Small intestine (tissue), 7 donors: ENCODE data around the gene USP51. TPM values are rescaled to one million over a fixed set of nuclear protein-coding genes. Genes with fewer than 3 reads are reported as not detected.
"Not testable (repeated sequence)": the region's sequence is repeated elsewhere in the genome, so short reads cannot be mapped to it uniquely, and the experiment has no call there.

Experiments used
- DNase-seq, 2 donors: peaks; one replicate each; pipeline versions ENCODE4 v3.0.0 to v3.0.0-alpha.2; 2013
- FAIRE-seq: peaks from 2 replicates; lab custom pipeline; 2012; peaks lifted over from hg19 to GRCh38; lab: Jason Lieb, UNC
- H3K27ac ChIP-seq, 3 donors: one replicate each; pipeline ENCODE4 v1.5.1; 2013; ENCODE audit warnings: low read length in 2 of 3, mild to moderate bottlenecking in 2 of 3, control low read depth in 1 of 3, inconsistent platforms in 1 of 3, low read depth in 1 of 3, moderate library complexity in 1 of 3
- H3K27me3 ChIP-seq, 3 donors: one replicate each; pipeline ENCODE4 v1.6.1; 2013; ENCODE audit warnings: low read length in 3 of 3, inconsistent platforms in 1 of 3; ENCODE audit not compliant: control insufficient read depth in 3 of 3, insufficient read depth in 3 of 3
- H3K36me3 ChIP-seq, 3 donors: one replicate each; pipeline ENCODE4 v1.6.1; 2013; ENCODE audit warnings: low read length in 3 of 3, inconsistent platforms in 1 of 3, low read depth in 1 of 3, mild to moderate bottlenecking in 1 of 3, moderate library complexity in 1 of 3; ENCODE audit not compliant: control insufficient read depth in 3 of 3, insufficient read depth in 2 of 3
- H3K4me1 ChIP-seq, 3 donors: one replicate each; pipeline ENCODE4 v1.6.1; 2013; ENCODE audit warnings: low read length in 2 of 3, inconsistent platforms in 1 of 3, low read depth in 1 of 3, mild to moderate bottlenecking in 1 of 3, moderate library complexity in 1 of 3; ENCODE audit not compliant: control insufficient read depth in 3 of 3, insufficient read depth in 2 of 3
- H3K4me3 ChIP-seq, 3 donors: one replicate each; pipeline ENCODE4 v1.5.1; 2013; ENCODE audit warnings: low read length in 3 of 3, control low read depth in 1 of 3, inconsistent platforms in 1 of 3, low read depth in 1 of 3, mild to moderate bottlenecking in 1 of 3, moderate library complexity in 1 of 3
- H3K9me3 ChIP-seq, 2 donors: one replicate each; pipeline ENCODE4 v1.6.1; 2013; ENCODE audit warnings: low read depth in 1 of 2, low read length in 1 of 2; ENCODE audit not compliant: control insufficient read depth in 2 of 2, insufficient read depth in 1 of 2
- WGBS, 3 donors: extraction: QIAGEN DNeasy Blood & Tissue Kit; methylation state at CpG; one replicate each; pipeline ENCODE4 v1.1.7; 2013; 5-methylcytosine and 5-hydroxymethylcytosine counted together
- polyA plus RNA-seq, 4 donors: library from polyadenylated mRNA; stranded (reverse) in 3 of 4; unstranded in 1 of 4; fragments of 200-250 nt in 3 of 4; fragments of 120-200 nt in 1 of 4; gene quantifications; one replicate each; pipeline versions ENCODE4 v1.2.1 to v1.2.3, GENCODE V29; 2013
- donor health status: healthy with polysubstance abuse.
- donor health status: control.
- donor health status: control.
- donor health status: Bipolar disorder and iron deficiency.
- donor health status: healthy.

USP51 gene
- polyA plus RNA-seq, 4 donors, result 0.40 to 9.8 TPM; not detected in 2

DNA sequence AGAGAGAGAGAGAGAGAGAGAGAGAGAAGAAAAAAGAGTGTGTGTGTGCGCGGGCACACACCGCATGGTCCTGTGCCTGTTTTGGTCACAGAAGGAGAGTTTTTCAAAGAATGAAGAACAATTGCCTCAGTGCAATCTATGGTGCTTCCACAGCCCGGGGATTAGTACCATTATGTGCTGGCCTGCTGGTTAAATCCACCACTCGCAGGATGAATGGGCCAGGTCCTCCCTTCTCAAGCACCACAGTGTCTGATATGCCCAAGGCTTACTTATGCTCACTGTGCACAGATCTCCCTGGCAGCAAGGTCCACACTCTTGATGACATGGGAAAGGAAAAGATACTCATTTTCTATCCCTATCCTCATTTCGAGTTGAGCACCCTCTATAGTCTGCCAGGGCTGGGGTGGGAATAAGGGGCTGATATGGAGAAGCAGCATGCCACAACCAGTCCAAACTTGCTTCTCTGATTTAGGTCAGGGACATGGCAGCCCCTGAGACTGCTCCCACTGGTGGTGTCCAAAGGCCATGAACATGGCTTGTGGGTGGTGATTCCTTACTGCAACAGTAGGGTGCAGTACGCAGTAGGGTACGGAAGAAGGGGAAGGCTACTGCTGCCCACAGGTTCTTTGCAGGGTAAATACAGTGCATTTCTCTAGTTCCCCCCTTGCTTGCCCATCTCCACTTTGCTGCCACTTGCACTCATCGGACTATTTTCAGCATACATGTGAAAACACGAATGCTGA is 18.9 kb upstream of the USP51 start:
- not testable (repeated sequence) for H3K27ac ChIP-seq, FAIRE-seq, DNase-seq, H3K27me3 ChIP-seq, H3K9me3 ChIP-seq, H3K4me3 ChIP-seq, H3K36me3 ChIP-seq, H3K4me1 ChIP-seq
- no CpG with 5 or more reads among the region's 10 CpGs for WGBS, 3 donors

GRCh38 chrX:55507699-55508098 is 18.1 kb upstream of the USP51 start:
- H3K27ac ChIP-seq, H3K9me3 ChIP-seq, DNase-seq, H3K4me1 ChIP-seq, H3K36me3 ChIP-seq, FAIRE-seq, H3K4me3 ChIP-seq, H3K27me3 ChIP-seq: not testable (repeated sequence)
- no CpG with 5 or more reads among the region's 5 CpGs for WGBS, 3 donors

DNA sequence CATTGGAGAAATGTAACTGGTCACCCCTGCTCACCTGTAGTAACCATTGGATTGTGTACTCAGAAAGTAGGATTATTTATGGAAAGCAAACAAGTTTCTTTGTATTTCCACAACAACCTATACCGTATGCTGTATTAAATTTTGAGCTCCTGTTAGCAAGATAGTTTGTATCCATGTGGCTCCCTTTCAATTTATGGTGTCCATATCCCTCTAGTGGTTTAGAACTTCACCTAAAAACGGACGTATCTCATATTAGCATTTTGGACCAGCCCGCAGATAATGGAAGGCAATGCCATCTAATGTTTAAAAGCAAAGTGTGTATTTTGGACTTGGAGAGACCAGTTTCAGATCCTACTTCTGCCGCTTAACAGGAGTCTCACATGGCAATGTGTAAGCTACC is 17.4 kb upstream of the USP51 start:
- WGBS, 3 donors, result no CpG with 5 or more reads among the region's 5 CpGs
- not testable (repeated sequence) for H3K9me3 ChIP-seq, FAIRE-seq, H3K36me3 ChIP-seq, H3K4me3 ChIP-seq, DNase-seq, H3K4me1 ChIP-seq, H3K27ac ChIP-seq, H3K27me3 ChIP-seq

DNA sequence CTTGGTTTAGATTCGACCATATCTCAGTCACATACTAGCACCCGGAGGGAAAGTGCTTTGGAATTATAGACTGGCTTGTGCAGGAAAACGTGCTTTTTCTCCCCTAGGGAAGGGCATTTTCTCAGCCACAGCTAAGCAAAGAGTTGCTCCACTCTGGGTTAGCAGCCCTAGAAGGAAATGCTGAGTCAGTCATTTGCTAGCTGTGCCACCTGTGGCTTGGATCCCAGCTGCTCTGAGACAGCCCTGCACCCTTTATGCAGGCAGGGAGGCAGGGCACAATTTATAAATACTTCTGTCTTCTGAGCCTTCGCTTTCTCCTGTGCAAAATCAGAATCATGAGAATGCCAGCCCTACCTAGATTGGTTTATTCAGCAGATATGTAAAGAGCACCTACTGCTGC is 1.3 kb upstream of the USP51 start:
- Histone ChIP-seq H3K27me3 (no peaks in the 10 kb centered on the region), H3K9me3 (no peaks in the 10 kb centered on the region), H3K36me3 (no peaks in the 10 kb centered on the region), H3K4me3 (no peak overlapping the region), H3K4me1 (no peaks in the 10 kb centered on the region), H3K27ac (no peak overlapping the region)
- DNase-seq (no peak), FAIRE-seq (no peak)
- 68 to 81% (median 75%) methylated on average over 4 of the region's 4 CpGs for WGBS, 3 donors

DNA sequence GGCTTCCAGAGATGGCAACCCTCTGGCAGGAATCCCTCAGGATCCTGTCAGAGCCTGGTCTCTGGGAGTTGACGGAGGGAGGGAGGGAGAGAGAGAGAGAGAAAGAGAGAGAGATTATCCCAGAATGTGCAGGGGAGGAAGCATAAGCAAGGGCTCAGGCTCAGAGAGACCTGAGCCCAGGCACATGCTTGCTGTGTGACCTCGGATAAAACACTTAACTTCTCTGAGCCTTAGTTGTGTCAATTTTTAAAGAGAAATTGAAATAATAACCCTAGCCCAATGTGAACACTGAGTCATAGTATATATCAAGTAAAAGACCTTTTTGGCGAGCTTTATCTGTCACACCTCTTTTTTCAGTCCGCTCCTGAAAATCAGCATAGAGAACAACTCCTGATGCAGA is 473 bp upstream of the USP51 start:
- Histone ChIP-seq H3K27ac (peak overlapping the region in 2 of 3 donors; percentile 96 to 97), H3K36me3 (no peaks in the 10 kb centered on the region), H3K27me3 (no peaks in the 10 kb centered on the region), H3K9me3 (no peaks in the 10 kb centered on the region), H3K4me3 (peak overlapping the region in 1 of 3 donors; percentile 71), H3K4me1 (no peaks in the 10 kb centered on the region)
- DNase-seq, result no peak
- FAIRE-seq, result no peak
- 56 to 69% (median 66%) methylated on average over 4 of the region's 4 CpGs for WGBS, 3 donors

DNA sequence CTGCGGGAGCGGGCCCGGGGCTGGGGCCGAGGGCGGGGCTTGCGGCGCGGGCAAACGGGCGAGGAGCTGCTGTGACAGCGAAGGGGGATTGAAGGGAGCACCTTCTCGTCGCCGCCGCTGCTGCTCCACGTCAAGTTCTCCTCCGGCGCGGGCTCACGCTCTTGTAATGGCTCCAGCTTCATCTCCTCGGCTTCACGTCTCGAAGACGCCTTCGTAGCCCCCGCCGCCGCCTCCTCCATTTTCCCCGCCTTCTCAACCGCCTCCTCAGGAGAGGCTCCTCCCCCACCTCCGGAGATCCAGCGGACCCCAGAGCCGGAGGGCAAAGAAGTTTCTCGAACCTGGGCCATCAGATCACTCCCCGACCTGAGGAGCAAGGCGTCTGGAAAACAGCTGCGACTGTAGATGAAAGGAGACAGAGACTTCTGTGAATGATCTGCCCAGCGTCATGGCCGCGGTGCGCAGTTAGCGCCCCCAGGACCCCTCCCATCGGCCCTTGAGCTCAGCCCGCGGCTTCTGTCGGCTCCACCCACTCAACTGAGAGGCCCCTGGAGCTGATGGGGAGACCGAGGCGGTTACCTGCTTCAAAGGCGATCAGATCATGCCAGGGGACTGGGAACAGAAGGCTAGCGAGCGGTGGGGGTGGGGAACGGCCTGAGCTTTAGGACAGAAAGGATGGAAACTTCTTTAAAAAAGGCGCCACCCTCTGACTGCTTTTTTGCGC is 895 bp downstream of the USP51 start:
- Histone ChIP-seq H3K27ac (peak overlapping the region in 2 of 3 donors; percentile 96 to 97), H3K9me3 (no peaks in the 10 kb centered on the region), H3K4me3 (peak overlapping the region; percentile 50 to 71 (median 58)), H3K36me3 (no peaks in the 10 kb centered on the region), H3K4me1 (no peaks in the 10 kb centered on the region), H3K27me3 (no peaks in the 10 kb centered on the region)
- peak; percentile 28 to 86 for DNase-seq
- WGBS, 3 donors, result 0 to 36% (median 14%) methylated on average over 24 to 54 of the region's 54 CpGs
- FAIRE-seq, result no peak

GRCh38 chrX:55488006-55488592 is 1.5 kb downstream of the USP51 start:
- Histone ChIP-seq H3K4me3 (peak overlapping the region in 2 of 3 donors; percentile 58 to 71), H3K4me1 (no peaks in the 10 kb centered on the region), H3K27ac (peak overlapping the region in 2 of 3 donors; percentile 80 to 97), H3K36me3 (no peaks in the 10 kb centered on the region), H3K27me3 (no peaks in the 10 kb centered on the region), H3K9me3 (no peaks in the 10 kb centered on the region)
- 4 to 53% (median 25%) methylated on average over 5 to 22 of the region's 23 CpGs for WGBS, 3 donors
- FAIRE-seq (no peak), DNase-seq (no peak)

DNA sequence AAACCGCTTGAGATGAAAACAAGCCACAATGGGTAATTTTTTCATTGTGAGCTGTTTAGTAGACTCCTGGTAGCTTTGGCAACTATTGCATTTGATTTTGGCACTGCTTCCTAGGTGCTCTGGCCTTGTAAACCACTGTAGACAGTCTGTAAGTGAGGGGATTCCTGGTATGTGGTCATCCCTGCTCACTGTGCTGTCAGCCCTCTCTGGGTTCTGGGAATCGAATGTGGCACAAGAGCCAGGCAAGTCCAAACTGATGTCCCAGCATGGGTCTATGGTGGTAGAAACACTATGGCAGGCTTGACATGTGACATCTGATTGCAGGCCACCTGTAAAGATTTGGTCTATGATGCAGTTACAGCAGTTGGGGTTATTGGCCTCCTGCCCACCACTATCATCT is 2.5 kb downstream of the USP51 start:
- H3K4me1 ChIP-seq, result no peaks in the 10 kb centered on the region
- no peak for FAIRE-seq
- peak in 1 of 2 donors; percentile 2 for DNase-seq
- no peaks in the 10 kb centered on the region for H3K9me3 ChIP-seq
- no peaks in the 10 kb centered on the region for H3K36me3 ChIP-seq
- WGBS, 3 donors, result 85 to 92% (median 88%) methylated on average over 2 of the region's 2 CpGs
- H3K4me3 ChIP-seq, result no peak overlapping the region
- no peak overlapping the region for H3K27ac ChIP-seq
- H3K27me3 ChIP-seq, result no peaks in the 10 kb centered on the region
